ENCODE measurements around the gene ADGRA1. TPM values are rescaled to one million over a fixed set of nuclear protein-coding genes. Genes with fewer than 3 reads are reported as not detected.
"Not testable (repeated sequence)": the region's sequence is repeated elsewhere in the genome, so short reads cannot be mapped to it uniquely, and the experiment has no call there.

ADGRA1 gene
- polyA plus RNA-seq, 1 donor: 4.0 TPM

- DNase-seq: no peak
Observed at GRCh38 chr10:133129071-133129858, 41.5 kb downstream of the ADGRA1 start.

DNA sequence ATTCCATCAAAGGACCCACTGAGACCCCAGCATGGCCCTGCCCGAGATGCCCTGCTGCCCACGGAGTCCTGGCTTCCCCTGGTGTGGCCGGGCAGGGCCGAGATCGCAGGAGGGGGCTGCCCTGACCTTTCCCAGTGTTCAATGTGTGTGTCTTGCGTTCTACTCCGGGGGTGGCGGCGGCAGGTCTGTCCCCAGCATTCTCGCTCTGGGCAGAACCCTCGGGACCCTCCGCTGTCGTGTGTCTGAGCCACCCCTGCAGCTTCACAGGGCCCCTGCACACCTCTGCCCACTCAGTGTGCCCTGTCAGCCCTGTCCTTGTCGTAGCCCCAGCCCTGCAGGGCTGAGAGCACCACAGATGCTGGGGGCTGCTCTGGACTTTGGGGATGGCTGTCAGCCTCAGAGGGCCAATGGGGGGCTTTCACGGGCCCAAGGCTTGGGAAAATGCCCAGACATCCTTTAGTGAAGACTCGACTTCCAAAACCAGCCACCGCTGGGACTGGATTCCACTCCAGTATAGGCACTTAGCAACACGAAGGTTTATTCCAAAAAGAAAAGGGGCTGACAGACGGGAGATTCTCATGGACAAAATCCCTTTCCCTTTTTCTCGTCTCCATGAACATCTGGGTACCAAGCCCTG lies 42.3 kb downstream of the ADGRA1 start:
- DNase-seq: no peak

GRCh38 chr10:133130602-133131001 lies 42.9 kb downstream of the ADGRA1 start:
- DNase-seq: no peak

DNA sequence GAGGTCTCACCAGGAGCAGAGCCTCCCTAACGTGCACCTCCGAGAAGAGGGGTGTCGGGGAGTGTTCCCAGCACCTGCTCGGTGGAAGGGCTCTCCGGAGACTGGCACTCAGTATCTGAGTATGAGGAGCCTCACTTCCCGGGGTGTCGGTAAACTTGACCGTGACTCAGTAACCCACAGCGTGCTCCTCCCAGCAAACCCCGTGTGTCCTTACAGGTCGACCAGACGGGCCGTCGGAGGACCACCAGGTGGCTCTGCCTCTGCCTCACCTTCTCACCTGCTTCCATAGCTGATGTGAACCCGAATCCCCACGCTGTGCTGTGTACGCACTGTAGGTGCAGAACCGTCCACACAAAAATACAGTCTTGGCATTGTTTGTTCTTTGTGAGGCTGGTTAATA lies 43.3 kb downstream of the ADGRA1 start:
- no peak for DNase-seq

DNA sequence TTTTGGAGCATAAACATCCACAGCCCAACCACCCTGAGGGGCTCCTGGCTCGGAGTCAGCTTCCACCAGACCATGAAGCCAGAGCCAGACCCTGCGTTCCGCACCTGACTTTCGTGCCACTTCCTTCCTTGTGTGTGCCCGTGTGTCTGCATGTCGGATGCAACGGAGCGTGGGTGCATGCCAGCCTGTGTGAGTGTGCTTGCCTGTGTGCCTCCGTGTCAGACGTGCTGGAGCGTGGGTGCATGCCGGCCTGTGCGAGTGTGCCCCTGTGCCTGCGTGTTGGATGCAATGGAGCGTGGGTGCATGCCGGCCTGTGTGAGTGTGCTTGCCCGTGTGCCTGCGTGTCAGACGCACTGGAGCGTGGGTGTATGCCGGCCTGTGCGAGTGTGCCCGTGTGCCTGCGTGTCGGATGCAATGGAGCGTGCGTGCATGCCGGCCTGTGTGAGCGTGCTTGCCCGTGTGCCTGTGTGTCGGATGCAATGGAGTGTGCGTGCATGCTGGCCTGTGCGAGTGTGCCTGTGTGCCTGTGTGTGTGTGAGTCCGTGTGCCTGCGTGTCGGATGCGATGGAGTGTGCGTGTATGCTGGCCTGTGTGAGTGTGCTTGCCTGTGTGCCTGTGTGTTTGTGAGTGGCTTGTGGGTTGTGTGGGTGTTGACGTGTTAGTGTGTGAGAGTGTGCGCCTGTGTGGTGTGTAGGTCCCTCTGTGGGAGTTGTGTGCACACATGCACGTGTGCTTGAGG lies 44.2 kb downstream of the ADGRA1 start:
- no peak for DNase-seq

- no peak for DNase-seq
Observed at GRCh38 chr10:133132473-133133291, 45.0 kb downstream of the ADGRA1 start.

GRCh38 chr10:133133471-133134231 lies 45.9 kb downstream of the ADGRA1 start:
- DNase-seq: no peak

DNA sequence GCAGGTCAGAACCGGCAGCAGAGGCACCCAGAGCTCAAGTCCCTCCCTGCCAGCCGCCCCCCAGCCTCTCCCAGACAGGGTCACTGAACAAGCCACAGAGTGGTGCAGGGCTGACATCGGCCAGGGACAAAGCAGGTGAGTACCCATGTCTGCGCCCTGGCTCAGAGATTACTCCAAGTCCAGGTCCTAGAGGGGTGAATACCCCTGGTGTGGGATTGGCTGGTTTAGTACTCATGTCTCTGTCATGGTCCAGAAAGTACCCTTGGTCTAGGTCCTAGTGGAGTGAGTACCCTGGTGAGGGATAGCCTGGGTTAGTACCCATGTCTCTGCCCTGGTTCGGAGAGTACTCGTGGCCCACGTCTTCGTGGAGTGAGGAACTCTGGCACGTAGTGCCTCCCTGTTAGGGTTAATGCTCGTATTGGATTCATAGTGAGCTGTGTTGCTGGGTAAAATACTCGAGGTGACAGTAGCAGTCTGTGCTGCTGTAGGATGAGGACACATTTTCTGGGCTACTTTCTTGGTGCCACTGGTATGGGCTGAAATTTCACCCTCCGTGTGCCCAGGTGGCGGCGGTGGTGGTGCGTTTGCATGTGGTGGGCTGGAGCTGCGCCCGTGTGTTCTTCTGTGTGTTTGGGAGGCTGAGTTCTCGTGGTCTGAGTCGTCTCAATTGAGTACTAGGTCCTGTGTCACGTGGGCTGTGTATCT lies 46.8 kb downstream of the ADGRA1 start:
- no peak for DNase-seq

GRCh38 chr10:133135116-133135465 lies 47.4 kb downstream of the ADGRA1 start:
- DNase-seq: no peak

GRCh38 chr10:133137486-133138145 lies 49.9 kb downstream of the ADGRA1 start:
- DNase-seq: not testable (repeated sequence)

- DNase-seq: no peak
Observed at GRCh38 chr10:133139551-133140065, 51.9 kb downstream of the ADGRA1 start.

DNA sequence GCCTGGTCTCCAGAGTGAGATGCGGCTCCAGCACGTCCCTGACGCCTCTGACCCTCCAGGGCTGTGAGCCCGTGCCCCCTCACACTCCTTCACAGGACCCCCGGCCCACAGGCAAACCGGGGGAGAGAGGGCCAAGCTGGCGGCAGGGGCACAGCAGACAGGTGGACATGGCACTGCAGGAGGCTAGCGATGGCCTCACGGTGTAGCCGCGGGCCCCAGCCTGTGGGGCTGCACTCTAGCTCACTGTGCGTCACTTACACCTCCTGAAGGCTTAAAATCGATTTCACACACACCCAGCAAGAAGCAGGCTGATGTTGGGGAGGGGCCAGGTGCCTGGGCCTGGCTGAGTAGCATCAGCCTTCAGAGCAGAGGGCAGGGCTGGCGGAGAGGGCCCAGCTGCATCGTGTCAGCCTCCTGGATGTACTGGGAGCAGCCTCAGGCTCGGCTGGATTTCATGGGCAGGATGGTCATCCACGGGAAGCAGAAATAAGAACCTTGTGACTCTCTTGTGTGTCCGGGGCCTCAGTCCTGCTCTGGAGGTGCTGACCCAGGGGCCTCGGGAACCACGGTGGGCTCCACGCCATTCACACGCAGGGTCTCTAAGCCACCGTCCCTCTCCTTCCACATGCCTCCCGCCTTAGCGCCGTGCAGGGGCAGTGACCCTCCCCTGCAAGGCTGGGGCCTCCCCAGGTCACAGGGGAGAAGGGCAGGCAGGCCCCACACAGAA lies 52.9 kb downstream of the ADGRA1 start:
- DNase-seq: no peak

- DNase-seq: no peak
Observed at GRCh38 chr10:133141144-133141957, 53.6 kb downstream of the ADGRA1 start.

- DNase-seq: no peak
Observed at GRCh38 chr10:133141958-133142340, 54.2 kb downstream of the ADGRA1 start.

- DNase-seq: no peak
Observed at GRCh38 chr10:133142523-133143199, 54.9 kb downstream of the ADGRA1 start.

DNA sequence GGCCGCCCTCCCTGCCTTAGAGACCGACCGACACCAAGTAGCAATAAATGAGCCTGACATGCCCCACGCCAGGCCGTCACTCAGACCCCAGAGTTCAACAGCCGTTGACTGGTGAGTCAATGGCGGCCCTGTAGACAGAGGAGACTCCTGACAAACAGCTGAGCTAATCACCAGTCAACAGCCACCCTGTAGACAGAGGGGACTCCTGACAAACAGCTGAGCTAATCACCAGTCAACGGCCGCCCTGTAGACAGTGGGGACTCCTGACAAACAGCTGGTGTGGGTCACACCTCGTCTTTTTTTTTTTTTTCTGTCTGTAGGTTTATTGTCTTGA lies 55.4 kb downstream of the ADGRA1 start:
- DNase-seq: no peak

- no peak for DNase-seq
Observed at GRCh38 chr10:133143546-133143945, 55.8 kb downstream of the ADGRA1 start.

GRCh38 chr10:133144771-133145170 lies 57.0 kb downstream of the ADGRA1 start:
- DNase-seq: no peak

Data from hindlimb muscle (tissue), 1 donor.